ENCODE results near the gene SLCO1A2. TPM values are rescaled to one million over a fixed set of nuclear protein-coding genes. Genes with fewer than 3 reads are reported as not detected.

The SLCO1A2 gene
- not detected in 2 replicates for total RNA-seq

DNA sequence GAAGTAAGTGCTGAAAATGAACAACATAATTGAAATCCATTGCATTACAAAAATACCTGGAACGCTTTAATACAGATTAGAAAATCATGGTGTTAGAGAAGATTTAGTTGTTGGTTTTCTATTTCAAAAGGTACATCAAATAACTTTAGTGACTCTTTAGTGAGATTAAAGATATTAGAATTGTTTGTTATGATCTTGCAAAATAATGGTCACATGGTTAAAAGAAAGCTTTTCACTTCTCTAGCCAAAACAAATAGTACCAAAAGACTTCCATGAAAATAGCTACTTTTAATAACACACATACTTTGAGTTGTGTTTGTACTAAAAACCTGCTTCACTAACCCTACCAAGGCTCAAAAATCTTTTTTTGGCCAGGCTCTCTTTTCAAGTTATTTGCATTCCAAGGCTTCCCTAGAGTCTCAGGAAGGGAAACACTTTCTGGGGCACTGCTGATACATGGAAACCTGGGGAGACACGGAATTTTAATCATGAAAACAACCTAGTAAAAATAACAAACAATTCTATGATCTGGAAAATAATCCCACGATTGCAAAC lies at the start of gene SLCO1A2:
Gene SLCO1A2, minus strand, starts transcription at position 147 of the 555 bp plus-strand sequence. CDS start 270 bp downstream, outside the sequence.

DNA sequence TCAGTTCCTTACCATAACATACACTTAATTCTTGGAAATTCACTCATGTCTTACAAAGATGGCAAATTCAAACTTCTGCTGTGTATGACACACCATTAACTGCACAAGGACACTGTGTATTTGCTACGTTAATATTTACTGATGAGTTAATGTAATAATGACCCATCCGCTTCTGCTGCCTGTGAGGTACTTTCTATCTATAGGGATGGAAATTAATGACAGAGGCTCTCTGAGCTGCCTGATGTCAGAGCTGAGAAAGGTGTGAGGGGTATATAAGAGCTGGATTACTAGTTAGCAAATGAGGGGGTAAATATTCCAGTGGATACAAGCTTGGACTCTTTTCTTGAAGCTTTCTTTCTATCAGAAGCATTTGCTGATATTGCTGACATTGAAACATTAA lies 37.9 kb upstream of the SLCO1A2 start, which contains the start of gene IAPP:
Gene IAPP, plus strand, starts transcription at position 301 of the 400 bp plus-strand sequence. CDS start 450 bp downstream, outside the sequence.

Other genes with a start within 250 kb of the SLCO1A2 start
- not detected in 2 replicates for gene SLCO1B1, start 203.7 kb downstream of the SLCO1A2 start, total RNA-seq
- gene IAPP, start 38.0 kb upstream of the SLCO1A2 start, total RNA-seq, result not detected in 2 replicates
- gene PYROXD1, start 102.7 kb upstream of the SLCO1A2 start, total RNA-seq, result 16.6 and 17.3 TPM in 2 replicates
- gene RECQL, start 166.7 kb upstream of the SLCO1A2 start, total RNA-seq, result 26.6 and 68.7 TPM in 2 replicates
- 39.9 and 51.6 TPM in 2 replicates for gene GOLT1B, start 166.9 kb upstream of the SLCO1A2 start, total RNA-seq
- gene SPX, start 191.4 kb upstream of the SLCO1A2 start, total RNA-seq, result 4.6 and 9.4 TPM in 2 replicates

All from tracheal epithelial cell (primary cell).